ENCODE measurements around the gene NIPA2. TPM values are rescaled to one million over a fixed set of nuclear protein-coding genes. Genes with fewer than 3 reads are reported as not detected.

Gene NIPA2
- total and polyA plus RNA-seq, 2 of the 8 experiments (the other 6 are each of a cell fraction or from before 2014, with no cell fraction given) = 38.5 to 81.7 TPM

GRCh38 chr15:22881739-22882440, 43.4 kb downstream of the NIPA2 start (continued):
- TF ChIP-seq EP300 (IDR thresholded peaks at IDR 0.05; ENCODE audit: borderline replicate concordance in 1 of 2, low read depth in 2 of 2, low read length in 2 of 2) (no peak), JUND (IDR thresholded peaks at IDR 0.05; ENCODE audit: low read length) (no peak)

All from H1 (cell line).